COR-L47 (cell line): ENCODE data around the gene FEN1.

Source experiments
- DNase-seq: peaks from one replicate; lab custom pipeline; 2025; lab: John Stamatoyannopoulos, UW

FEN1 gene

GRCh38 chr11:61792310-61793082 lies at the start of gene FEN1, which contains the start of gene TMEM258:
Gene FEN1, plus strand, starts transcription at chr11:61792911. Its CDS starts 2,451 bp downstream, at chr11:61795362.
Gene TMEM258, minus strand, starts transcription at chr11:61792599. Its CDS starts 41 bp downstream, at chr11:61792558.
- DNase-seq, result peak; percentile 91

- DNase-seq, result no peak
These were observed 49.1 kb upstream of the FEN1 start for GRCh38 chr11:61743486-61744095.

GRCh38 chr11:61744181-61744580 lies 48.5 kb upstream of the FEN1 start:
- no peak for DNase-seq

GRCh38 chr11:61744609-61745156 lies 48.0 kb upstream of the FEN1 start:
- peak; percentile 88 for DNase-seq

GRCh38 chr11:61745781-61746441 lies 46.8 kb upstream of the FEN1 start:
- DNase-seq, result no peak

- no peak for DNase-seq
These were observed 46.1 kb upstream of the FEN1 start for GRCh38 chr11:61746442-61747191.

GRCh38 chr11:61747192-61747966 lies 45.3 kb upstream of the FEN1 start:
- no peak for DNase-seq

GRCh38 chr11:61747967-61748285 lies 44.8 kb upstream of the FEN1 start:
- DNase-seq, result no peak

- DNase-seq, result no peak
These were observed 43.0 kb upstream of the FEN1 start for GRCh38 chr11:61749591-61750217.

GRCh38 chr11:61750631-61751273 lies 42.0 kb upstream of the FEN1 start:
- DNase-seq, result no peak

GRCh38 chr11:61751384-61751783 lies 41.3 kb upstream of the FEN1 start:
- no peak for DNase-seq

- no peak for DNase-seq
These were observed 40.4 kb upstream of the FEN1 start, which contains the start of gene MYRF for GRCh38 chr11:61752117-61752924. Gene MYRF, plus strand, starts transcription at chr11:61752636. Its CDS starts 109 bp downstream, at chr11:61752745.

GRCh38 chr11:61752925-61753521 lies 39.7 kb upstream of the FEN1 start:
- no peak for DNase-seq

- no peak for DNase-seq
These were observed 39.0 kb upstream of the FEN1 start for GRCh38 chr11:61753672-61754071.

GRCh38 chr11:61754534-61755482 lies 37.9 kb upstream of the FEN1 start:
- DNase-seq, result no peak

- no peak for DNase-seq
These were observed 36.6 kb upstream of the FEN1 start for GRCh38 chr11:61756147-61756451.

- no peak for DNase-seq
These were observed 36.1 kb upstream of the FEN1 start for GRCh38 chr11:61756452-61757212.
